Lung microvascular endothelial cell (primary cell): ENCODE results near the gene DUSP2. TPM values are rescaled to one million over a fixed set of nuclear protein-coding genes. Genes with fewer than 3 reads are reported as not detected.

Experiments used
- DNase-seq, 2 donors: peaks; one replicate each; pipeline versions ENCODE4 v3.0.0 to v3.0.0-alpha.2; 2010; ENCODE audit warnings: low read depth in 2 of 2
- total RNA-seq: library from RNA; depleted of rRNA; stranded (reverse); fragments of >200 nt; gene quantifications from 2 replicates; pipeline ENCODE4 v1.2.1, GENCODE V29; 2014

The DUSP2 gene
- total RNA-seq, 1 donor from 2014 or later = 0.99 TPM

DNA sequence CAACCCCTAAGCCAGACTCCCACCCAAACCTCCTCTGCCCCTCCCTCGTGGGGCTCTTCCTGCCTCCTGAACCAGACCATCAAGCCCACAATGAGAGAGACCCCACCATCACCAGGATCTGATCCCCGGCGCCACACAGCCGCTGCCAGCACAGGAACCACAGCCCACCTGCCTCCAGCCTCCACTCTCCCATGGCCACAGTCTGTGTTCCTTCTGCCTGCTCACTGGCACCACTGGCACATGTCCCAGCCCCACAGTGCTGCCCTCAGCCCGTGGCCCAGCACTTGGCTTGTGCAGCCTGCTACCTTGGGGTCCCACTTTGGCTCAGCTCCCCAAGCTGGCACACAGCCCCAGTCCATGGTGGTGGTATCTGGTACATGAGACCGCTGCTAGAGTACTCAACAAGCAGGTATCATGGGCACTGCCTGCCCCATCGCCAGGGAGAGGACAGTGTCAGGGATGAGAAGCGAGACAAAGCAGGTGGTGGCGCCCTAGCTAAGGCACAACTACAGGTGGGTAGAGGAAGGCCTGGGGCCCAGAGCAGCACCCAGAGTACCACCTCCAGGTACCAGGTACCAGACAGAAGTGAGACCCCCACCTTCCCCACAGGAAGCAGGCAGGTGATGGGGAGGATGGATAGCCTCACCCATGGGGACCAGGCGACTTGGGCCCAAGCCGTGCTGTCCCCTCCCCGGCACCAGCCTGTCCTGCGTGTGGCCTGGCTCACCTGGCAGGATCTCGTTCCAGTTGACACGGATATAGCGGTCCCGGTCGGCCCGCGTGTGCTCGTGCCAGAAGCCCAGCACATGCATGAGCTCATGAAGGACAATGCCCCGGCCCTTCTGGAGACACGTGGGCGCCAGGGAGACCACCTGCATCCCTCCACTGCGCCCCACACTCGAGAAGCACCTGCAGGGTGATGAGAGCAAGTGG lies 13.2 kb downstream of the DUSP2 start:
- DNase-seq = no peak

DNA sequence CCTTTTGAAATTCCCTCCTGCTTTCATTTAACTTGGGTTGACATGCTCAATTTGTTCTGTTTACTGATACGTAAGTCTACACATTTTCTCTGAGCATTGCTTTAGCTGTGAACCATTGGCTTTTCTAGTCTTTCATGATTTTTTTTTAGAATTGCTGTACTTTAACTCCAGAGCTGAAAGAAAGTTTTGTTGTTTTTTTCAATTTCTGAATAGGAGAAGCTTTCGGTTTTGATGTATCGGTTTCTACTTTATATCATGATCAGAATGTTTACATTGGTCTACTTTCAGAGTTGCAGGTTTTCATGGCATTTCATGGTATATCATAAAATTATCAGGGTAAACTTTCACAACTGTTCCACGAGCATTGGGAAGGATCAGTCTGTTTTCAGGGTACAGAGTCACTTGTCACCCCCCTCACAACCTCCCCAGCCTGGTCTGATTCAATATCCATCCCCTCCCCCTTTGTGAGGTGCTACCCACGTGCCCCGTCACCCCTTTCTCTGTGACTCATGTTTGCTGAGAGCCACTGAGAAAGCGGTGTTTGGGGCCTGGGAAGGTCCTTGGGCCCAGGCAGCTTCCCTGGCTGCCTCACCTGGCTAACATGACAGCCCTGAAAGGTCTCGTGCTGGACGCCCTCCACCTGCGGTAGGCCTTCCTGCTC lies 14.0 kb downstream of the DUSP2 start:
- no peak for DNase-seq

DNA sequence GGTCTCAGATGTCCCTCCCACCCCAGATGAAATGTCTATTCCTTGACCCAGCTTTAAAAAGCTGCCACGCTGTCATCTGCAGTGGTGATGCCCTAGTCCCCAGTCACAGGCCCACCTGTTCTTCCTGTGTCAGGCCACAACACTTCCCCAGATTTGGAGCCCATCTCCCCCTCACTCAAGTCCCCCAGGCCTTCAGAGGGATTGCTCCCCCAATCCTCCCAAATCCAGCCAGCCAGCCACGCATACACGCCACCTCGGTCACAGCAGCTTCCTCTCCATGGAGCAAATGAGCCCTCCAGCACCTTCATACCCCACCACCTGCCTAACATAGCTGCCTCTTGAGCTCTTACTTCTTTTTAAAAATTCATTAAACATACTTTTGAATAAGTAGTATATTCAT lies 14.8 kb downstream of the DUSP2 start:
- DNase-seq = no peak

DNA sequence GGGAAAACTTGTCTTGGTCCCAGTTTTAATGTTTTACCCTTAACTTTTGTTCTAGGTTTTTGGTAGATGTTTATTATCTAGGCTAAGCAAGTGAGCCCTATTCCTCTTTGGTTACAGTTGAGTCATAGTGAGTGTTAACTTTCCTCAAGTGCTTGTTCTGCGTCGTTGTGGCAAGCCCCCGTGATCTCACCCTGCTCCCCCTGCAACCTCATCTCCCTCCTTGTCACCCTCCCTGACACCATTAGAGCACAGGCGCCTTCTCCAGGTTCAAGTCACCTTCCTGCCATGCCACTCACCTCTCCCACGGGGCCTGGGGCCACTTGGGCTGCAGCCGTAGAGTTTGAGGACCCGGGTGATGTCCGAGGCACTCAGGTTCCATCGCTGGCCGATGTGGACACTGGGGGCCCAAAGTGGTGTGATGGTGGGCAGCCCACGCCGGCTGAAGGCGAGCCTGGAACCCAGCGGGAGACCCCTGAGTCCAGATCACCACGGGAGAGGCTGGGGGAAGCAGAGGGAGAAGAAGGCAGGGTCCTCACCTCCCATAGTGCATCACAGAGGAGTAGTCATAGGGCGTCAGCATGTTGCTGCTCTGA lies 15.6 kb downstream of the DUSP2 start:
- DNase-seq = no peak

DNA sequence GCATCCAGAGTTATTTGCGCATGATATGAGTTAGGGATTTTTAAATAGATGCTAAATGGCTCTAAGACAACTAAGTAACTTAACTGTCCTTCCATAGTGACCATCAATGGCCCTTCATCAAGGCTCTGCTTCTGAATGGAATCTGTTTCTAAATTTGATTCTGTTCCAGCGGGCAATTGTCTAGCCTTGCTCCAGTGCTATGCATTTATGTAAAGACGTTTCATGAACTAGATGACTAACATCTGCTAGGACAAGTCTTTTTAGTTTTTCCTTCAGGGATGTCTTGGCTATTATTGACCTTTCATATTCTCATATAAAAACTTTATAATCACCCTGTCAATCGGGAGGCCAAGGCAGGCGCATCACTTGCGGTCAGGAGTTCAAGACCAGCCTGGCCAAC lies 16.8 kb downstream of the DUSP2 start:
- DNase-seq = no peak

DNA sequence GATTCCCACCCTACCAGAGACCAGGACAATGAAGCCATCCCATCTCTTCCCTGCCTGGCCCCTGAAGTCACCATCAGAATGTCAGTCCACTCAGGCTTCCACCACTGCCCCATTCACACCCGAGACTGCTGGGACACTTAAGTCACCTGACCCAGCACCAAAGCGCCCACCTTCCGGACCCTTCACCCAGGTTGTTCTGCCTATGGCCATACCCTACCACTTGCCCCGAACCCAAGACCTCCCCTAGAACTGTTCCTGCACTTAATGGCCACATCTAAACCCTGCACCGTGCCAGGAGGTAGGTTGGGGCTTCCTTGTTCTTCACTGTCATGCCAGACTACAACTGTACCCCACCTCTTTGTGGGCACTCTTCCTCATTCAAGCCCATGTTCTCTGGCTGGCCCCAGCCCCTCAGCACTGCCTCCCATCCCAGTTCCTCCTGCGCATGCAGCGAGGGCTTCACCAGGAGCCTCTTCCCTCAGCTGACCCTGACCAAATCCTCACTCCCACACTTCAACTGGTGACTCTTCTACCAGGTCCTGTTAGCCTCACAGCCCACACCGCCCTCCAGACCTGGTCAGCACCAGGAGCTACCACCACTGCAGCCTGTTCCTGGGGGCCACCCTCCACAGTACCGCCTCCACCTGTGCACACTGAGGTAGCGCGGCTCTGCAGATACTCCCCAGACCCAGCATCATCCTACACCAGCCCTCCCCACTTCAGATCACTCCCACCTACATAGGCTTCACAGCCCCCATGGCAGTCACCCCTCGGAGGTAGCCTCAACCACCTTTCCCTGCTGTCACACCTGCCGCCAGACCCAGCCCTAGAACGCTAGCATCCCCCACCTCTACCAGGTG lies 20.6 kb downstream of the DUSP2 start:
- DNase-seq = no peak

DNA sequence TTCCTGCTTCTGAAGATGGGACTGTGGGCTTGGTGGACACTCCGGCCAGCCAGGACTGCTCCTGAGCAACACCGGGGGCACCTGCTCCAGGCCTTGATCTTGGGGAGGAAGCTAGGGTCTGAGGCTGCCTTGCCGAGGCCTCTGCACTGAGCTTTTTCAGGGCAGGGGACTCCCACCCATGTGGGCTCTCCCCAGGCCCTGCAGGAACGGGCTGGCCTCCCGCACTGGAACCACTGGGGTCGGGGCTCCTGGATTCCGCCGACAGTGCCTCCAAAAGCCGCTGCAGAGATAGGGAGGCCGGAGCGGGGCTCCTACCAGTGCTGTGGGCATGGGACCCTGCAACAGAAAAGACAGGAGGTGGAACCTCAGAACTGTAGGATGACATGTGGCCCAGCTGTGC lies 21.3 kb downstream of the DUSP2 start:
- no peak for DNase-seq

DNA sequence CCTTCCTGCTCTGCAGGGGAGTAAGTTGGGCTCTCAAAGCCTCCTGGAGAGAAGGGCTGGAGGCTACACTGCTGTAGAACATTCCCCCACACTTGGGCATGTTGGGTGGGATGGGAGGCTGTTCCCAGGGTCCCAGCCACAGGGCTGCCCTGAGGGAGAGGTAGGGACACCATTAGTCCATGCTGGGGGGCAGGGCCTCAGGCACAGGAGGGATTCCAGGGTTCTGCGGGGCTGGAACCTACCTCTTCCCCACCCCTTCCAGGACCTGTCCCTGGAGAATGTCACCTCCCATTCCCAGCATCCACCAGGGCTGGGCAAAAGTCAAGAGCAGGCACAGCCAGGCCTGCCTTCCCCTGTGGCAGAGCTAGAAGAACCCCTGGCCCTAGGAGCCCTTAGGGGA lies 21.9 kb downstream of the DUSP2 start:
- no peak for DNase-seq

DNA sequence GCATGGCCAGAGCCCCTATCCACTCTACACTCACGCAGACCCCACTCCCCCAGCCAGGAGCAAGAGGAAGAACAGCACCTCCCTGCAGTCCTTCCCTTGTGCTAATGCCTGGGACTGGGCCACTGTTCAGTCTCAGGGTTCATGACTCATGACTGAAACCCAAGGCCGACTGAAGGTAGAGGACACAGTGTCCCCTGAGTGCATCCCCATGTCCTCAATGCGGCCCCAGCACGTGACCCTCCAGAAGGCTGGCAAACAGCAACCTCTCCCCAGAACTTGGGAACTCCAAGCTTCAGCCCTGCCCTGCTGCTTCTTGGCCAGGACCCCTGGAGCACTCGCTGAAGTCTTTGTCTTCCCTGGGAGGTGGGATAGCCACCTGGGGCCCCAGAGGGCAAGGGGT lies 22.8 kb downstream of the DUSP2 start:
- DNase-seq = no peak

DNA sequence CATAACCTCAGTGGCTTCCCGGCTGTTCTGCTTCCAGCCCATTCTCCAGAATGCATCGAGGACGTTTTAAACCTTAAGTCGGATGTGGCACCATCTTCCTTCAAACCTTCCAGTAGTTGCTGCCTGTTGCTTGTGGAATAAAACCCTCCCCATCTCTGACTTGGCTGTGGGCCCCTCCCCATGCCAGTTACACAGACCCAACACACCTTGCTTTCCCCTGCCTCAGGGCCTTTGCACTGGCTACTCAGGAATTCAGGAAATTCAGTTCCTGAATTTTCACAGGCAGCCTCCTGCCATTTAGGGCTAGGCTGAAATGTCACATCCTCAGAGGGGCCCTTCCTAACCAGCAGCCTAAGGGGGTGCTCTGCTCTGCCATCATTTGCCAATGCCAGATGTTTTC lies 23.8 kb downstream of the DUSP2 start:
- no peak for DNase-seq

DNA sequence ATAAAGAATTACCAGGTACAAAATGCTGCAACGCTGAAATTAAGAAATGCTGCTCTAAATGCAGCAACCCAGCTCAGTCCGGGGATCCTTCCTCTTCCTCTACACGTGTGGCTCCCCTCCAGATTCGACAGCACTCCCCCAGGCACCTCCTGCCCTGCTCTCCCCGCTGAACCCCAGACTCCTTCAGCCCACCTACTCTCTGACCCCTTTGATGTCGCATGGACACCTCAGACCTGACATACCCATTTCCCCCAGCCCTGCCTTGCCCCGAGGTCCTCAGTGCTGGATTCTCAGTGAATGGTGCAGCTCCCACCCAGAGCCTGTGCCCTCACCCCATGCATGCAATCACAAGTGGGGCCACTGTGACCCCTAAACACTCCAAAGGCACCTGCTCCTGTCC lies 24.2 kb downstream of the DUSP2 start:
- no peak for DNase-seq

DNA sequence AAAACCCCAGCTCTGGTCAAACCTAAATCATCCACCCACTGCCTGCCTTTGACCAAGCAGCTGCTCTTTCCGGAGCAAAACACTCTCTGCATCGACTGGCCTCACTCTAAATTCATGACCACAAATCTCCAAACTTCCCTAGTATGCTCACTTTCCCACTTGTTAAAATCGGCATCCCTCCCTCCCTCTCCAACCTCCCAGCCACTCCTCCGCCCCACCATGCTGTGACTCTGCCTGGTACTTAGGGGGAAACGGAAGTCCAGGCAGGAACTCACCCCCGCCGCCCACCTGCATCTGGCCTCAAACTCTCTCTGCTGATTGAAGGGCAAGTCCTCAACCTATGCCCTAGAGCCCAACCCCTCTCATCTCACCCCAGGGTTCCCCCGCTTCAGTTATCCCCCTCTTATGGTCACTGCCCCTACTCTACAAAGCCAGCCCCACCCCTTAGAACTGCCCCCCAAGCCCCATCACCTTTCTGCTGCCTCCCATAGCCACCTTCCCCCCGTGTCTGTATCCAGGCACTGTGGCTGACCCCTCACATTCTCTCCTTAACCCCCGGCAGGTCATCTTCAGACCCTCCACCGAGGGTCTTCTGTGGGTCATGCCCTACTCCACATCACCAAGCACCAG lies 25.0 kb downstream of the DUSP2 start:
- no peak for DNase-seq

DNA sequence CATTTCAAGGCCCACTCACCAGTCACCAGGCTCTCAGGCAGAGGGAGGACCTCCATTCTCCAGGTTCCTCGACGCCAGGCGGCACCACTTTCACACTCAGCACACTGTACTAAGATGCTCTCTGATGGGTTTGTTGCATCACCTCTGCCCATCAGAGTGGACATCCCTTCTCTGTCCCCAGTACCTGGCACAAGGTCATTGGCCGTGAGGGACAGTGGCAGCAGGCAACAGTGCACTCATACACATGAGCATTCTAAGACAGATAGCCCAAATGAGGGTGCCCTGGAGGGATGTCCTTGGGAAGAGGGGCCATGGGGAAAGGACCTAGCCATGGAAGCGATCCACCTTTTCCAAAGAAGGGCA lies 25.9 kb downstream of the DUSP2 start:
- no peak for DNase-seq

DNA sequence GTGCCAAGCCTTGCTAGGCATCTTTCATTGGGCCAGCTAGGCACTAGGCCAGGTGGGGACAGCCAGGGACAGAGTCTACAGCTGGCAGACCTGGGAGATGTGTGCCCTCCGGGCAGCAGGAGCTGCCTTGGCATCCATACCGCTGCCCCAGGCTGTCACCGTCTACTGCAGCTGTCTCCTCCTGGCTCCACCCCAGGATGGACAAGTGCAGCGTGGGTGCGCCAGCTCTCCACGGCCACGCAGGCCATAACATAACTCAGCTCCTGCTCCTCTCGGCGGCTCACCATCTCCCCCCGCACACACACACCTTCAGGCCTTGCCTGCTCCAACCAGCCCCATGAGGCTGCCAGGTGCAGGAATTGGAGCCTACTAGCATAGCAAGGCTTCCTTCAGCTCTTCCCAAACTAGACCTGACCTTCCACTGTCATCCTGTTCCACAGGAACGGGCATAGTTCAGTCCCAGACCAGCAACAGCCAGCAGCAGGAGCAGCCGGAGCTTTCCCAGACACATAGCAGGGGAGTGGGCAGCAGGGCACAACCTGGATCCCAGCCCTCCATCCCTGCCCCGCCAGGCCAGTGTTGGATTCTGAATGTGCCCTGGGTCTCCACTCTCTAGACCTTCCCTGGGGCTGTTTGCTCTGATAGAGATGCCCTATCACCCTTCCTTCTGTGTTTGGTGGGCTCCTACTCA lies 26.4 kb downstream of the DUSP2 start:
- no peak for DNase-seq

DNA sequence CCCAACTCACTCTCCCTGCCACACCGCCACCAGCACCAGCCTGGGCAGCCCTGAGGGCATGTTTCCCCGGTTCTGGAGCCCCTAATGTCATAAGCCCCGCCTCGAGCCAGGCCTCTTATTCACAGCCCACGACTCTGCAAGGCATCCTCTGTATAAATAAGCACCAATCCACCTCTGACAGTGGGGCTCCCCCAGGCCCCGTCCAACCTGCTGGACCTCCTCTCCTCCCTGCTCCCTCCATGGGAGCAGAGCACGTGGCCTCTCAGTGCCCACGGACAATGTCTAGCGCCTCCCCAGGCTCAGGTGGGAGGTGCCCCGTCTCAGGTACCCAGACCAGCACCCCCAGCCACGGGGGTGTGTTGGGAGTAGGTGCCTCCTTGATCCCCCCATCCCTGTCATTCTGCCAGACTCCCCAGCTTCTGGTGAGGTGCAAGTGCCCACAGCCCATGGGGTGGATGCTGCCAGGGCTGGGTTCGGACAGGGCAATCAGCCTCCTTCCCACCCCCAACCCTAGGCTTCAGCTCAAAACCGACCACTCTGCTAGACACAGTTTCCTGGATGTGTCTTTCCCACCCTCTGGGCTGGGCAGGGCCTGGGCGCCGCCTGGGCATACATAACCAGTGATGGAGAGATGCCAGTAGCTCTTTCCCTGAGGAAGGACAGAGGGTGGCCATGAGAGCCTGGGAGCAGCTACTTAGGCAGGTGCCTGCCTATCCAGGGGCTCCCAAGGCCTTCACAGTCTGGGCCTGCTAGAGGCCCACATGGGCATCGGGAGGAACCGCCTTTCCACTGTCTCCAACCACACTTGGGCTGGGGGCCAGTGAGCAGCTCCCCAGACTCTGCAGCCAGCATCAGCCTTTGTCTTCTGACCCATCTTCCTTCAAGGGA lies 27.3 kb downstream of the DUSP2 start:
- DNase-seq = no peak

DNA sequence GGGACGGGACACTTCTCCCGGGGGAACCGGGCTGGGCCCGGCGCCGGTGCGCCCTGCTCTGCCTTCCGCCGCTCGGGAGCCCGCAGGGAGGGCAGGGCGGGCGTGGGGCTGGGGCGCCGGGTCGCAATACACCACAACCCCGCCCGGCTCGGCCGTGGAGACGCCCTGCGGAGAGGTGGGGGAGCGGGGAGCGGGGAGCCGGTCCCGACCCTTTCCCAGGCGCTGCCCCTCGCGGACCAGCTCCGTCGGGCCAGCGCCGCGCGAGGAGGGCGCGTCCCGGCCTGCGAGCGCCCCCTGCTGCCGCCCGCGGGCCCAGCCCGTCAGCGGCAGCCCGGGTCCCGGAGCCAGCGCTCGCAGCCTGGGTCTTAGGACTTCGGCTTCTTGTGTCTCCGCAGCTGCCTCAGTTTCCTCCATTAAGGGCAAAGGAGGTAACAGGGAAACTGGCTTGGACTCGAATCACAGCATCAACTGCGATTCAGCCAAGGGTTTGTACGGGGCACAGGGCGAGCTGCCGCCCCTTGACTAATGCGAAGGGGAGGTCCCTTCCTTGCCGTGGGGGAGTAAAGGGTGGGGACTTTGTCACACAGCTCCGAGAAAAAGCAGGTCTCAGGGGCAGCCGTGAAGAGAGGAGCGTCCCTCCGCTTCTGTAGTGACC lies 28.2 kb downstream of the DUSP2 start:
- peak; percentile 35 to 48 for DNase-seq

DNA sequence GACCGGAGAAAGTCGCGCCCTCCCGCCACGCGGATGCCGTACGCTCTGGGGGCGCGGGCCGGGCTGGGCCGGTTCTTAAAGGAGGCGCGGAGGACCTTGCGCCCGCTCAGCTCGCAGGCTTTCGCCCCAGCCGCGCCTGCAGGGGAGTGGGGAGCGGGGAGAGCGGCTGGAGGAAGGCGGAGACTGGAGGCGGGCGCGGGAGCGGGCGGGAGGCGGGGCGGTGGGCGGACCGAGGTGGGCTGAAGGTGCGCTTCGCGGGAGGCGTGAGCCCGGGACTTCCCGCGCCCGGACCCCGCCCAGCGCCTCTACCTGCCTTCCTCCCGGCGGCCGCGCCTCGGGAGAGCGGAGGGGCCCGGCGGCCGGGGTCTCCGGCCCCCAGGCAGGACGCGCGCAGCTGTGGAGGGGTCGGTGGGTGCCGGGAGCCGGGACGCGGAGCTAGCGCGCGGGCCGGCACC lies 28.8 kb downstream of the DUSP2 start, which contains the start of gene ADRA2B:
Gene ADRA2B, minus strand, starts transcription at position 148 of the 455 bp plus-strand sequence. CDS start 422 bp downstream, outside the sequence.
- peak; percentile 12 to 24 for DNase-seq

DNA sequence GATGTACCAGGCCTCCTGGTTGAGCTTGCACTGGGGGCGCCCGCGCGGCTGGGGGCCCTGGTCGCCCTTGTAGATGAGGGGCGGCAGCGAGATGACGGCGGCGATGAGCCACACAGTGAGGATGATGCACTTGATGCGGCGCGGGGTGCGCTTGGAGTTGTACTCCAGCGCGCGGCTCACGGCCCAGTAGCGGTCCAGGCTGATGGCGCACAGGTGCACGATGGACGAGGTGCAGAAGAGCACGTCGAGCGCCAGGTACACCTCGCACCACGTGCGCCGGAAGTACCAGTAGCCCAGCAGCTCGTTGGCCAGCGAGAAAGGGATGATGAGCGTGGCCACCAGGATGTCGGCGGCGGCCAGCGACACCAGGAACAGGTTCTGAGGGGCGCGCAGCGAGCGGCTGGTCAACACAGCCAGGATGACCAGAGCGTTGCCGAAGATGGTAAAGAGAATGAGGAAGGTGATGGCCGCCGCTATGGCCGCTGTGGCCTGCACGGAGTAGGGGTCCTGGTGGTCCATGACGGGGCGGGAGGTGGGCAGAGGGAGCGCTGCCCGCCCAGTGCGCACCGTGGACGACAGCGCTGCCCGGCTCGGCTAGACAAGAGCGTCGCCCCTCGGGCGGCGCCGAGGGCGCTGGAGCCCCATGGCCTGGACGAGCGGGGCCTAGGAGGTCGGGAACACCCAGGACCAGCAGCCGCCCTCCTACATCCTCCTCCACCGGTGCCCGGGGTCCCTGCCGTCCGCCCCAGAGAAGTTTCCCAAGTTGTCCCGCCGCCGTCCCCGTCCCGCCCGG lies 29.4 kb downstream of the DUSP2 start:
- DNase-seq = no peak
